Suppressor macrophage (primary cell): Measurements from ENCODE around the gene IL9.

Experiments
- DNase-seq, 4 experiments: peaks; one replicate each; pipeline ENCODE4 v3.0.0-alpha.2; 2020 to 2022

Gene IL9

DNA sequence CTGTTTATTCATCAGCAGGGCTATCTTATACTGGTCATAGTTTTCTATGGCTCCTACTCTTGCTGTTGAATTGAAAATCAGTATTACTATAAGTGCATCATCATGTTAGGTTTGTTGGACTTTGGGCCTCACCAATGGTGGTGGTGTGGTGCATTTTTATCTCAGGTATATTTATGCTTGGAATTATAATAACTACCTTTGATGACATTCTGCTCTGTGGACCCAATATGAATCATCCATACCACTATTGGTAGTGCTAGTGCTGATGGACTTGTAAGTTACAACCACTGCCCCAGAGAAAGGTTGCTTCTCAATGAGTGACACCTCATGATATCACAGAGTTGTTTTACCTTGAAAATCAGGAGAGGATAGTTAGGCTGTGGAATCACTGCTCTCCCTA, 28.0 kb downstream of the IL9 start:
- no peak for DNase-seq

DNA sequence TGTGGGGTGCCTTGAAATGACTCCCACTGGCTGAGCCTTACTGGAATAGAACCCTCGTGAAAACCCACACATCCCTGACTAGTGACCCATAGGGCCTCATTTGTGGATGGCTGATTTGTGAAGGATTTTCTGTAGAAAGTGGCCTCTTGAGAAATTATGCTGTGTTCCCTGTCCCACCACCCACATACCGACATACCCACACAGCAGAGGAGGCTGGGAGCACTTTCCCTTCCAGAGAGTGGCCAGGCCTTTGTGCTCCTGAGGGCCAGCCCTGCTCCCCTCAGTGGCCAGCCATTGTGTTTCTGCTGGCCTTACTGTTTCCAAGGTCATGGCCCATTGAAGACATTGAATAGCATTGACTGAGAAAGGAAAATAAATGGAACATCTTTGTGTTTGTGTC, 29.6 kb downstream of the IL9 start:
- peak in 3 of 4 experiments; percentile 10 to 21 (median 16) for DNase-seq

DNA sequence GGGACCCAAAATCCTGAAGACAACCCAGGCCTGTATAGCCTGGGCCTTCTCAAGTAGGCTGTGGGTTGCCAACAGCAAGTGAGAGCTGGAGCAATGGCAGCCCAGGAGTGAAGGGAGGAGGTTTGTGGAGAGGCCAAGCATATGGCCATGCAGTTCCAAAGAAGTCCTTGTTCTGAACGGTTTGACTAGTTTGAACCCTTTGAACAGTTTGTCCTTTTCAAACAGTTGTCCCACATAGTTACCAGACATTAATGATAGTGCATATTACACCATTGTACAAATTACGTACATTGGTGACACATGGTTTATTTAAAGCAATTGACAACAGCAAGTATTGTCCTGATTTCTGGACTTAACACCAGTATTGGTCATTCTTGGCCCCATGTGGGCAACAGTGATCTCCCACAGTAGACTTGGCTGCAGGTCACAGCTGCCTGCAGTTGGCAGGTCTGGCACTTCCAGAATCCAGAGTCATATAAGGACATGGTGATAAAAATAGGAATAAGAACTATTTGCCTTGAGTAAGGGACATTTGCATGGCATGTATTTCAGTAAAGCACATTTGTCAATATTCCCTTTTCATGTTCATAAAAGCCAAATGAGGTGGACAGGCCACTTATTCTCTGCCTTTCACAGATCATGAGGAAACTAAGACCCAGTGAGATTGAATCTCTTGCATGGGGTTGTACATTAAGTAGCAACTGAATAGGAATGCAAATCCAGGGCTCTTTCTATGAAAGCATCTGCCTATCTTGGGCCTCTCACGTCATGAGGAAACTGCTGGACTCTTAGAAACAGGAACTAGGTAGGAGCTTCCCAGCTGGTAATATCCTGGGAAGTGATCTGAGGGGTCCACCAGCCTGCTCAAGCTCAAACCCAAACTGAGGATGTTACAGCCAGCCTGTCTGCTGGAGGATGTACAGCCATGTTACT, 30.9 kb downstream of the IL9 start:
- peak; percentile 39 to 71 (median 64) for DNase-seq

DNA sequence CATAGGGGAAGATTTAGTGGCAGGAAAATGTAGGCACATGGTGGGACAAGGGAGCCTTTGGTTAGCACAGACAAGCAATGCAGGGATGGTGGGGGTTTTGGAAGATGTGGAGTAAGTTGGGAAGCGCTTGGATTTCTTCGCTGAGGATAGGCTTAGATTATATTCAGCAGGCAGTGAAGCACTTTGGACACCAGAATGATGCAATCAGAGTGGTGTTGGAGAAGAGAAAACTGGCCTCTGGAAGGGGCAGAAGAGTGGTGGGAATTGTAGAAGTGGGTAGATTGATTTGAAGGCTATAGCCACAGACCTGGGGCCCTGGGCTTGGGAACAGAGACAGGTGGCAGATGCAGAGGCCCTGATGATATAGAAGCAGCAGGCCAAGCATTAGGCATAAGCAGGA, 32.9 kb downstream of the IL9 start:
- no peak for DNase-seq

DNA sequence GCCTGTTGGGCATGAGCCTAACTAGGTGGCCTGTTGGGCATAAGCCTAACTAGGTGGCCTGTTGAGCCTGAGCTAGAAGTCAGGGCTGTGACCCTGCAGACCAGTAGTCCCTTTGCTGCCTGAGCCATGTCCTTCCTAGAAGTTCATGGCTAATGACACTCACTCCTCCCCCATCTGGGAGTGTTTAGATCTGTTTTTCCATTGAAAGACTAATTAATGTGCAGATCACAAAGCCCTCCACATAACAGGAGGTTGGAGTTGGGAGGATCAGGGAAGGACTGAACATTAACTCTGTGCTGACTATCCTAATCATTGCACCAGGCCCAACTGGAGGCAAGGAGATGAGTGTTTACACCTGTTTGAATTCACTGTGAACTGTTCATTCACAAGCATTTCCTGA, 33.6 kb downstream of the IL9 start:
- peak in 1 of 4 experiments; percentile 6 for DNase-seq

DNA sequence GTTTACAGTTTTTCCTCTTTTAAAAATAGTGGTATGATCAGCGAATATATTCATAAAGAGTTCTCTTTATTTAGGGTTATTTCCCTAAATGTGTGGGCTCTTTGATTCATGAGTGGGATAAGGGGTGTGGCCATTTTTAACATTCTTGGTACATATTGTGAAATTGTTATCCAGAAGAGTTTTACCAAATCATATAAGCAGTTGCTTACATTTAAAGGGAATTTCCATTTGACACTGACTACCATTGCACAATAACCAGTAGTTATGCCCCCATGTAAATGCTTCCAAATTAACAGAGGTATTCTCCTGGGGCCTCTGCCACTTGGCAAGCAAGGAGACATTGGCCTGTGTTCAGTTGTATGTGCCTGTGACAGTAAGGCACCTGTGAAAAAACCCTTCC, 34.0 kb downstream of the IL9 start:
- DNase-seq = peak; percentile 38 to 87 (median 64)

DNA sequence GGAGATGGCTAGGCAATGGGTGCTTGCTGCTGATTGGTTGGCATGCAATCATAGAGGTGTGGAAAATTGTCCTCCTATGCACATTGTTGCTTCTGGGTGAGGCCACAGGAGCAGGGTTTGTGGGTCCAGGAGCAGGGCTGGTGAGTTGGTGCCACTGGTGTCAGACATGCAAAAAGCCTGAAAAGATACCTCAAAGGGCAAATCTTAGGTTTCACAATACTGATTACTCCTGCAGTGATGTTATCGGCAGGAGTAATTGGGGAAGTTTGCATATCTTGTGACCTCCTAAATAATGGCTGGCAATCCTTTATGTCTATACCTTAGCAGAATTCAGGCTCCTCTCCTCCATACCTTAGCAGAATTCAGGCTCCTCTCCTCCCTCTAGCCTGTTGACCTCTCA, 36.0 kb downstream of the IL9 start:
- DNase-seq = peak; percentile 20 to 66 (median 40)

DNA sequence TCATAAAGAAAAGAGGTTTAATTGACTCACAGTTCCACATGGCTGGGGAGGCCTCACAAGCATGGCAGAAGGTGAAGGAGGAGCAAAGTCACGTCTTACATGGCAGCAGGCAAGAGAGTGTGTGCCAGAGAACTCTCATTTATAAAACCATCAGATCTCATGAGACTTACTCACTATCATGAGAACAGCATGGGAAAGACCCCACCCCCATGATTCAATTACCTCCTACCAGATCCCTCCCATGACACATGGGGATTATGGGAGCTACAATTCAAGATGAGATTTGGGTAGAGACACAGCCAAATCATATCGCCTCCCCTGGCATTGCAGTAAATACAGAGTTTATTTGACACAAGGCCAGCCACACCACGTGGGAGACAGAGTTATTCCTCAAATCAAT, 36.5 kb downstream of the IL9 start:
- peak in 2 of 4 experiments; percentile 15 to 32 for DNase-seq

DNA sequence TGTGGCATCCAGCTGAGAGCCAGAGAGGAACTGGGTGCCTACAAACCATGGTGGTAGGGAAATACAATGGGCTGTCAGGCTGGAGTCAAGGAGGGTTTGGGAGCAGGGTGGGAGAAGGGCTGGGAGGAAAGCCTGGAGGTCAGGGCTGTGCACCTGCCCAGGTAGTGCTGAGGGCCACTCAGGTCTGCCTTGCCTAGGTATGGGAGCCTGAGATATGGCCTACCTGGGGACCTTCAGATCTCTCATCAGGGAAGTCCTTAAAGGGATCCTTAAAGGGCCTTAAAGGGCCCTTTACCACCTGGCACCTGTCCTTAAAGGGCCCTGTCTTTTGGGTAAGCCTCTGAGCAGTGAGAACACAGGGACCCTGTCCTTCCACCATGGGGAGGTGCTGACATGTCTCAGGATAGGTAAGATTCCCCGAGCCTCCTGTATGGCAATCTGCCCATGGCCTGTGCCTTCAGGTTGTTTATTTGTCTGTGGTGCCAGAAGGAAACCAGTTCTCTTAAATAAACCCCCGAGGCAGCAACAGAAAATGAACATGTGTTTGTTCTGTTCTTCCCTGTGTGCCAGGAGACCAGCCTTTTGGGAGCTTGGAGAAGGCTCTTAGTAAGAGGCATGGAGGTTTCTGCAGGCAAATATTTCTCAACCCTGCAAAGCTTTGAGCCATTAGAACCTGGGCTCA, 37.9 kb downstream of the IL9 start:
- DNase-seq = no peak

DNA sequence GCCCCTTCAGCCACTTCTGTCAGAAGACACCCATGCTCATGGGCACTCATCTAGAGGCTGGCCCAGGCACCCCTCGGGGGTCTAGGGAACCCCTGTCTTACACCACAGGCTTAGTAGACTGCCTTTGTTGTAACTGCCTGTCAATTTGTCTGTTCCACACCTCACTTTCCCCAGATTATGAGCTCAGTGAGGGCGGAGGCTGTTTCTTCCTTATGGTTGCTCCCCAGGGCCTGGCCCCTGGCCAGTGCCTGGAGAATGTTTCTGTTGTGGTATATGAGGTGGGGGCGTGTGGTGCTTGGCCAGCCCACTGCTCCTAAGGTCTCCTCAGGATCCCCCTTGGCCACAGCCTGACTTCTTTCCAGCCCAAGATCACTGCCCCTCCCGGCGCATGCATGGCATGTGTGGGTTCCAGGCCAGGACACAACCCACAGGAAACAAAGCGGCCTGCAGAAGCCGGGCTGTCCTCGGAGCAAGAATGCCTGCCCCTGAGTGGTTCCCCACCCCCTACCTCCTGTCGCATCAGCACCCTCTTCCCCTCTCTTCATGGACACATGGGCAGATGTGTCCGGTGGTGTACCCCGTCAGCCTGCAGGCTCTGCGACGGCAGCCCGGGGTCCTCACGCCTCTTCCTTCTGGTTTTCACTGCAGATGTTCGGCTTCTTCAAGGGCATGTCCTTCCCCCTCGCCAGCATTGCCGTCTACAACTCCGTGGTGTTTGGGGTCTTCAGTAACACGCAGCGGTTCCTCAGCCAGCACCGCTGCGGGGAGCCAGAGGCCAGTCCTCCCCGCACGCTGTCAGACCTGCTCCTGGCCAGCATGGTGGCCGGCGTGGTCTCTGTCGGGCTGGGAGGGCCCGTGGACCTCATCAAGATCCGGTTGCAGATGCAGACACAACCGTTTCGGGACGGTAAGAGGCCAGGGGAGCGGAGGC, 43.5 kb downstream of the IL9 start:
- DNase-seq = no peak

DNA sequence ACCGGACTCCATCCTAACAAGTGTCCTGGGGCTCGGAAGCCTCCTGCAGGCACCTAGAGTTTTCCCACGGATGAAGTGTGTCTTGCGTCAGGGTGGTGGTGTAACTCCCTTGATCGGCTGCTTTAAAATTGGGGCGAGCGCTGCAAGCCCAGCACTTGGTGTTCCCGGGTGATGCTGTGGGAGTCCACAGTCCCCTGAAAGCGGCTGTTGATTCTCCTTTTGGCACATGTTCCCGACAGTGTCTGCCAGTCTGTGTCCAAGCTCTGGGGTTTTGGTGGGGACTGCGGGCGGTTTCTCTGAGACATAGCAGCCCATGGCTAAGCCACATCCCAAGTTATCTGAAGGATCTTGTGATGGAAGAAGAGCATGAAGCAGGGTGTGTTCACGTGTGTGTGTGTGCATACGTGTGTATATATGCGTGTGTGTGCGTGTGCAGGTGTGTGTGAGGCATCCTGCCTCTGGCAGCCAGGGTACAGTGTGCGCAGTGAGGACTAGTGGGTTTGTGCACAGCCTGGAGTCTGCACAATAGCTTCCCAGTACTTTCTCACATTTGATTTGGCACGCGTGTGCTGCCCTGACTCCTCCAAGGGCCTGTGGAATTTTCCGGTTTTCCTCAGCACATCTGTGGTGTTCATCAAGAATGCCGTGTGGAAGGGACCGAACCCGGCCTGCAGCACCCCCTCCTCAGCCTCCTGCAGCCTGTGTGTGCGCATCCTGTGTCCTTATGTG, 44.3 kb downstream of the IL9 start:
- no peak for DNase-seq

DNA sequence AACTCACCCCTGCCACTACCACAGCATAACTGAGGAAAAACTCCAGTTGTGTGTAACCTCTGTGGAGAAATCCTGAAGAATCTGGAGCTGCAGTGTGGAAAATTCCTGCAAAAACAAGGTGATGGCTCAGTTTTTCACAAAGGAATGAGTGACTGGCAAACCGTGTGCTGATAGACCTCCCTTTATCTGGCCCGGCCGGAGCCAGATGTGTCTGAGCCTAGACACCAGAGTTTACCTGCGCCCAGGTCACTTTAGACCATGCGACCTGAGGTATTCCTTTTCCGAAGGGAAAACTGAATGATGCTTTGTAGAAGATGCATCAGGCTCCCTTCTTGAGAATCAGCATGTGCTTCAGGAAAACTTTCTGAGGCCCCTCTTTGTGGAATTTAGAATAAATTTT, 45.0 kb downstream of the IL9 start:
- DNase-seq = no peak

DNA sequence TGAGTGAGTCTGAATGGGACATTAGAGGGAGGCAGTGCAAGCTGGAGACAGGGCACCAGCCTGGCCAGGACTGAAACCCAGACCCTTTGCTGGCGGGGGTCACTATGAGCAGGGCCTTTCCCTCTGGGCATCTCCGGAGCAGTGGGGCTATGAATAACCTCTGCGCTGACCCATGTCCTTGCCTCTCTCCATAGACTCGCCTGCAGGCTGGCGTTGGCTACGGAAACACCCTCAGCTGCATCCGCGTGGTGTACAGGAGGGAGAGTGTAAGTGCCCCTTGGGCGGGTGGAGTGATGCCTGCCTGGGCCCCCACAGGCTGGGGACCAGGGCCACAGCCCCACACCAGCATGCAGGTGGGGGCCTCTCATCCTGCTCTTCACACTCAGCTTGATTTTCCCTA, 45.4 kb downstream of the IL9 start:
- no peak for DNase-seq

DNA sequence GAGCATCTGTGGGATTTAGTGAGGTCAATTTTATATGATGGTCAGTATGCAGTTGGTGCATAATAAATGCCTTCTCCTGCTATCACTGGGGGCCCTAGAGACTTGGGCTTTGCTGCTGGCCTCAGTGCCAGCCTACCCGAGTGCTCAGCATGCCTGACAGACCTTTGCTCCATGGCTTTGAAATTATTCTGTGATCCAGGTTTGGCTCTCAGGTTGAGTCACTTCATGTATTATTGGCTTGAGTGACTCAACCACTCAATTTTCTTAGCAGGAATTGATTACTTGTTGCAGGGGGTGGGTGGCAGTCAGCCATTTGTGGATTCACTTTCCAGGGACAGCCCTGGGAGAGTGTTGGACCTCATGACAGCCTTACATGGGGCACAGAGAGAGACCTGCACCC, 47.7 kb downstream of the IL9 start:
- DNase-seq = no peak

DNA sequence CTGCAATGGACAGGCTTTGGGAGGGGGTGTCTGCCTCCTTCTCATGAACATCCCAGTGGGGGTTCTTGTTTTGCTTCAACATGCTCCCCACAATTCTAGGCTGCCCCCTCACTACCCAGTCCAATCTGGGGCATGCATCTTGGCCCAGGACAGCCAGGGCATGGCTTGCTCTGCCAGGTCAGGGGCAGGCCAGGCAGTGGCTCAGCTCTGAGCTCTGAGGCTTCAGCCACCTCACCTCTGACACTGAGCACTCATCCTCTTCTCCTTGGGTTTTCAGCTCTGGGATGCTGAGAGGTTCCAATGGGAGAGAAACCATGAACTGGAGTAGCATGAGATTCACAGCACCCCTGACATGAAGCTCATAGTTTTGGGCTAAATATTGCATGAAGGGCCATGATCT, 49.3 kb downstream of the IL9 start:
- no peak for DNase-seq

DNA sequence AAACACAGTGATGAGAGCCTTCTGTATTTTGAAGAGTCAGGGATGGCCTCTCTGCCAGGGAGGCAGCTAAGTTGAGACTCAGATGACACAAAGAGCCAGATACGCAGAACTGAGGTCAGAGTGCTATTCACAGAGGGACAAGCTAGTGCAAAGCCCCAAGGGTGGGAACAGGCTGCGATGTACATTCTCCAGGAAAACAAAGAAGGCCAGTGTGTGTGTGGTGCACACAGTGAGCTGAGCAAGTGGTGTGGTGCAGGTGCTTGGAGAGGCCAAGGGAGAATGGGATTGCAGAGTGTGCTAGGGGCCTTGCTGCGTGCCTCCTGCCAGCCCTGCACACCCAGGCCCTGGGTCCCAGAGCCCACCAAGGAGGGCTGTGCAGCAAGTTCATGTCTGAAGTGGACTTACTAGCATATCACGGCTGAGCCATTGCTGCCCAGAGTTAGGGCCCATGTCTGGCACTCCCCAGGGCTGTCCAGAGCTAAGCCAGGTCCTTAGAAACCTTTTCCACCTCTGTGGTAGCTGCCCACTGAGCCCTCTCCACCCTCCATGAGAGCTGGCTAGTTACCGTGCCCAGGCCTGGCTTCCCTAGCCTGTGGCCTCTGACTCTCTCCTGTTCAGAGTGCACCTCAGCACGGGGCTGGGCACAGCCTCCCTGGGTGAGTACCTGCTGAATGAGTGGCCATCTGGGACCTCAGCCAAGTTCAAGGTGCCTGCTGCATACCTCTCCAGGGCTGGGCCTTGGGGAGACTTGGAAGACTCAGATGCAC, 51.9 kb downstream of the IL9 start:
- DNase-seq = no peak

DNA sequence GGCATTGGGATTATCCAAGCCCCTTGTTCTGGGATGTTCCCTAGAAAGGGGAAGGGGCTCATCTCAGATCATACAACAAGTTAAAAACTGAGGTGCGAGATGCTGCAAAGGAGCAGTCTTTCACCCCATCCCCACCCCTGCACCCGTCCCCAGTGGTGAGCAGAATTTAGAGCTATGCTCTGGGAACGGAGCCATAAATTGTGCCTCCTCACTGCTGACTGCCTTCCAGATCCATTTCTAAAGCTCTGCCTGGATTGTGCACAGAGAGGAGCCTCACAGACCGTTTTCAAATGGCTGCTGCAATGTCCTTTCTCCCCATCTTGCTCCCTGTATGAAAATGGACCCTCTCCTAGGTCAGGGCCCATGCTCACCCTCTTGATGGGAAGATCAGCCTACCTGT, 52.9 kb downstream of the IL9 start:
- DNase-seq = no peak
